HEK293T (cell line): ENCODE data around the gene DNAJC27.
"Not testable (repeated sequence)": the region's sequence is repeated elsewhere in the genome, so short reads cannot be mapped to it uniquely, and the experiment has no call there.

Experiments
- CTCF ChIA-PET: fragments of 350-600 bp; formaldehyde crosslinking; extraction: SDS; loops from one replicate; lab custom pipeline; 2021; ENCODE audit warnings: antibody characterized with exemption, inconsistent platforms; lab: Yijun Ruan, JAX
- POLR2A ChIA-PET: fragments of 350-600 bp; formaldehyde crosslinking; extraction: SDS; loops from one replicate; lab custom pipeline; 2020; ENCODE audit warnings: antibody characterized with exemption, inconsistent platforms; lab: Yijun Ruan, JAX
- DNase-seq: peaks from one replicate; pipeline ENCODE4 v3.0.0; 2012; ENCODE audit warnings: mixed read lengths; ENCODE audit errors: extremely low spot score
- ARNT ChIP-seq: fragments of 450-650 bp; IDR thresholded peaks from 2 replicates; pipeline ENCODE4 v1.6.1; 2017; ENCODE audit warnings: mild to moderate bottlenecking
- BHLHE40 ChIP-seq: fragments of 450-650 bp; IDR thresholded peaks from 2 replicates; pipeline ENCODE4 v1.6.1; 2016; ENCODE audit warnings: mild to moderate bottlenecking, moderate library complexity, borderline replicate concordance
- CTBP1 ChIP-seq: fragments of 450-650 bp; IDR thresholded peaks from 2 replicates; pipeline ENCODE4 v1.6.1; 2016; ENCODE audit warnings: borderline replicate concordance
- ELF4 ChIP-seq: fragments of 450-650 bp; IDR thresholded peaks from 2 replicates; pipeline ENCODE4 v1.6.1; 2017; ENCODE audit warnings: antibody characterized with exemption
- FOXA1 ChIP-seq: fragments of 450-650 bp; IDR thresholded peaks from 2 replicates; pipeline ENCODE4 v1.6.1; 2016; ENCODE audit warnings: mild to moderate bottlenecking
- FOXK2 ChIP-seq: fragments of 450-650 bp; IDR thresholded peaks from 2 replicates; pipeline ENCODE4 v1.6.1; 2016; ENCODE audit warnings: mild to moderate bottlenecking
- FOXM1 ChIP-seq: fragments of 450-650 bp; IDR thresholded peaks from 2 replicates; pipeline ENCODE4 v1.6.1; 2017; ENCODE audit warnings: mild to moderate bottlenecking, borderline replicate concordance
- HDGF ChIP-seq: fragments of 450-650 bp; IDR thresholded peaks from 2 replicates; pipeline ENCODE4 v1.6.1; 2017; ENCODE audit warnings: antibody characterized with exemption, borderline replicate concordance
- L3MBTL2 ChIP-seq: fragments of 450-650 bp; conservative IDR thresholded peaks from 2 replicates; pipeline ENCODE4 v1.6.1; 2016; ENCODE audit warnings: mild to moderate bottlenecking
- LEF1 ChIP-seq: fragments of 450-650 bp; IDR thresholded peaks from 2 replicates; pipeline ENCODE4 v1.6.1; 2017; ENCODE audit warnings: mild to moderate bottlenecking, borderline replicate concordance
- NFRKB ChIP-seq: fragments of 450-650 bp; IDR thresholded peaks from 2 replicates; pipeline ENCODE4 v1.6.1; 2016; ENCODE audit warnings: mild to moderate bottlenecking, moderate library complexity
- SP1 ChIP-seq: fragments of 450-650 bp; IDR thresholded peaks from 2 replicates; pipeline ENCODE4 v1.6.1; 2017
- SUZ12 ChIP-seq: fragments of 450-650 bp; IDR thresholded peaks from 2 replicates; pipeline ENCODE4 v1.6.1; 2016; ENCODE audit warnings: mild to moderate bottlenecking
- TARDBP ChIP-seq: fragments of 450-650 bp; IDR thresholded peaks from 2 replicates; pipeline ENCODE4 v1.6.1; 2016
- ZNF384 ChIP-seq: fragments of 450-650 bp; IDR thresholded peaks from 2 replicates; pipeline ENCODE4 v1.6.1; 2016
- TF ChIP-seq, protein P1 (sequence below): fragments of 450-650 bp; IDR thresholded peaks from 2 replicates; pipeline ENCODE4 v1.6.1; 2016

The DNAJC27 gene

DNA sequence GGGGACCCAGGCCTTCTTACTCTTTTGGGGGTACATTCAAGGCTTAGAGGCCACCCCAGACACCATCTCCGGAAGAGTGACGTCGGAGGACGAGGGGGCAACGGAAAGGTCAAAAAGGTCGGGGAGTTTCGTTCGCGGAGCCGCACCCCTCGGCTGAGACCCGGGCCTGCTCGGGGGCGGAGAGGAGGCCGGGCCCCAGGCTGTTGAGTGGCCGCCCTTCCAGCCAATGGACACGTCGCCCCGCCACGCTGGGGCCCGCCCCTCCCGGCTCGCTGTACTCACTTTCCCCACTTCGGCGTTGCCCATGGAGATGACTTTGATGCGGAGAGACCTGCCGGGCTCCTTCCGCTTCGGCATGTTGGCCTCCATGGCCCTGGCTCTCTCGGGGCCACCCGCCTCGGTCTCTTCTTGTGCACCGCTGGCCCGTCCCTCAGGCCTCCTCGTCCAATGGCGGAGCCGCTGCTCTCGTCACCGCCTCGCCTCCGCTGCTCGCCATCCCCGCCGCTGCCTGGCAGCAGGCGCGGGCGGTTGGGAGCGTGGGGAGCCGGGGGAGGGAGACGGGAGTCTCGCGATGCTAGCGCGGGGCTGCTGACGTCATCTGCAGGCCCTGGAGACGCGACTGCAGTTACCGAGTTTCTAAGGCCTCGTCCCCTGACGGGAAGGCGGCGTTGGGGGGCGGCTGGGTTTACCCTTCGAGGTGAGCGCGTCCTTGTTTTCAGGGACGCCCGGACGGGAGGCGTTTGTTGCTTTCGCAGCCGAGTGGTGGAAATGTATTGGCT lies at the start of gene DNAJC27:
TSS of gene DNAJC27 (minus strand) at position 420 of the 779 bp plus-strand sequence. CDS start at position 369, 51 bp downstream.
- peak; percentile 97 for DNase-seq
- CTCF ChIA-PET = interaction anchor here (1.9 kb wide), 1 partner anchor 224 kb away, joined by 4 read pairs; no protein-coding TSS in a partner anchor
- TF ChIP-seq NFRKB (no peak), TARDBP (no peak), ZNF384 (peak; percentile 56; the same call in 1 of the 2 replicates), ELF4 (peak; percentile 46; the same call in 1 of the 2 replicates), L3MBTL2 (peak; percentile 60), SP1 (no peak)
- TF ChIP-seq, protein P1, sequence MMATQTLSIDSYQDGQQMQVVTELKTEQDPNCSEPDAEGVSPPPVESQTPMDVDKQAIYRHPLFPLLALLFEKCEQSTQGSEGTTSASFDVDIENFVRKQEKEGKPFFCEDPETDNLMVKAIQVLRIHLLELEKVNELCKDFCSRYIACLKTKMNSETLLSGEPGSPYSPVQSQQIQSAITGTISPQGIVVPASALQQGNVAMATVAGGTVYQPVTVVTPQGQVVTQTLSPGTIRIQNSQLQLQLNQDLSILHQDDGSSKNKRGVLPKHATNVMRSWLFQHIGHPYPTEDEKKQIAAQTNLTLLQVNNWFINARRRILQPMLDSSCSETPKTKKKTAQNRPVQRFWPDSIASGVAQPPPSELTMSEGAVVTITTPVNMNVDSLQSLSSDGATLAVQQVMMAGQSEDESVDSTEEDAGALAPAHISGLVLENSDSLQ = peak; percentile 99
- POLR2A ChIA-PET = interaction anchor here (1.0 kb wide), 2 partner anchors 42 to 158 kb away, joined by 3 to 5 read pairs; no protein-coding TSS in a partner anchor

DNA sequence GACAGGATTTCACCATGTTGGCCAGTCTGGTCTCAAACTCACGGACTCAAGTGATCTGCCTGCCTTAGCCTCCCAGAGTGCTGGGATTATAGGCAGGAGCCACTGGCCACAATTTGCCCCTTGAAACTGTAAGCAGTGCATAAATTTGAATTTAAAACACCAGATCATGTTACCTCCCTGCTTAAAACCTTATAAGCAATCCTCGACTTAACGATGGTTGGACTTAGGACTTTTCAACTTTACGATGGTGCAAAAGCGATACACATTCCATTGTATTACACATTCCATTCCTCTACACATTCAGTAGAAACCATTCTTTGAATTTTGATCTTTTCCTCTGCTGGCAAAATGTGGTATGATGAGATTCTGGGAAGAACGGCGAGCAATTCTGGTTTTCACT lies 46.9 kb upstream of the DNAJC27 start:
- DNase-seq = no peak
- TF ChIP-seq LEF1 (no peak), ARNT (no peak), SUZ12 (no peak), FOXK2 (no peak), ELF4 (no peak), CTBP1 (no peak)
- CTCF ChIA-PET = no interaction called here
- POLR2A ChIA-PET = no interaction called here

DNA sequence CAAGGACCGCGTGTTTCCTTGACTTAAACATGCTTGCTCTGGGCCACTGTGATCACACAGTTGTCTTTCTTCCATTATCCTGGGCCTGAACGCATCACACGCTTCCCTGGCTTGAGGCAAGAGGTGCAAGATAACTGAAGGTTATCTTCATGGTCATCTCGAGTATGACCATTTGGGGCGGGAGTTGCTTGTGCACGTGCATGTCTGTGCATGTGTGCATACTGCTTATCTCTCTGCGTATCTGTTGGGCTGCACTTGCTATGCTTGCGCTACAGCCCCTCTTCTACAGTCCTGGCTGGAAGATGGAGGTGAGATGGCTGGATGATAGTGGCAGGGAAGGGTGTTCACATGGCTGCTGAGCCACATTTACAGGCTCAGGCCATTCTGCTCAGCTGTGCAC lies 42.9 kb upstream of the DNAJC27 start:
- ChIA-PET CTCF (no interaction called here), POLR2A (no interaction called here)
- DNase-seq = no peak
- TF ChIP-seq ARNT = no peak
- no peak for TF ChIP-seq HDGF
- no peak for TF ChIP-seq SUZ12
- TF ChIP-seq CTBP1 = no peak
- no peak for TF ChIP-seq ZNF384
- no peak for TF ChIP-seq FOXK2
- no peak for TF ChIP-seq NFRKB
- TF ChIP-seq TARDBP = no peak
- no peak for TF ChIP-seq FOXM1
- TF ChIP-seq SP1 = no peak
- TF ChIP-seq, protein P1 = no peak
- TF ChIP-seq FOXA1 = no peak
- TF ChIP-seq L3MBTL2 = no peak
- TF ChIP-seq LEF1 = no peak
- TF ChIP-seq ELF4 = no peak
- TF ChIP-seq BHLHE40 = no peak

DNA sequence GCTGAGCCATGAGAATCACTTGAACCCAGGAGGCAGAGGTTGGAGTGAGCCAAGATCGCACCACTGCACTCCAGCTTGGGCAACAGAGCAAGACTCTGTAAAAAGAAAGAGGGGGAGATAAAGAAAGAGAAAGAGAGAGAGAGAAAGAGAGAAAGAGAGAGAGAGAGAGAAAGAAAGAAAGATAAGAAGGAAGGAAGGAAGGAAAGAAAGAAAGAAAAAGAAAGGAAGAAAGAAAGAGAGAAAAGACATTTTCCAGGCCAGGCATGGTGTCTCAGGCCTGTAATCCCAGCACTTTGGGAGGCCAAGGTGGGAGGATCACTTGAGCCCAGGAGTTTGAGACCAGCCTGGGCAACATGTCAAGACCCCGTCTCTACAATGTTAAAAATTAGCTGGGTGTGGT lies 39.6 kb upstream of the DNAJC27 start:
- CTCF ChIA-PET = interaction anchor here (0.6 to 1.4 kb wide), 2 partner anchors 36 to 45 kb away, joined by 4 to 6 read pairs; no protein-coding TSS in a partner anchor
- DNase-seq, POLR2A ChIA-PET: not testable (repeated sequence)

DNA sequence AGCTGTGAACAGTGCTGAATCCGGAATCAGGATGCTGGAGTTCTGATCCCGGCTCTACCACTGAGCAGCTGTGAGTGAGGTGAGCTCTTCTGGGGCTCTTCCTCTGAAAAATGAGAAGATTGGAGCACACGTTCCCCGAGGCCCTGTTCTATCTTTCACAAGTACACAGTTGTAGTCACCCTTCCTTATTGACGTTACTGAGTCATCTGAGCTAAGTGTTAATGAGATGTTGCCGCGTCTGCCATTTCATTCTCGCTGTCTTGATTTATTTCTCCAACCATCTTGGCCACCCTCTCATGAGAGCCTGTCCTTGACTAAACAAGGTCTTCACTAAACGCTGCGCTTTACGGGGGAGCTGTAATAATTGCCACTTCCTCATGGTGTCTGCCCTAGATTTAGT lies 38.2 kb upstream of the DNAJC27 start:
- DNase-seq = no peak
- ChIA-PET CTCF (interaction anchor here (1.0 to 1.4 kb wide), 3 partner anchors 34 to 159 kb away, joined by 3 to 6 read pairs (median 3); no protein-coding TSS in a partner anchor), POLR2A (interaction anchor here (1.5 kb wide), 1 partner anchor 37 kb away, joined by 6 read pairs; no protein-coding TSS in a partner anchor)
- no peak for TF ChIP-seq FOXA1
- no peak for TF ChIP-seq NFRKB
- TF ChIP-seq, protein P1 = peak; percentile 77

DNA sequence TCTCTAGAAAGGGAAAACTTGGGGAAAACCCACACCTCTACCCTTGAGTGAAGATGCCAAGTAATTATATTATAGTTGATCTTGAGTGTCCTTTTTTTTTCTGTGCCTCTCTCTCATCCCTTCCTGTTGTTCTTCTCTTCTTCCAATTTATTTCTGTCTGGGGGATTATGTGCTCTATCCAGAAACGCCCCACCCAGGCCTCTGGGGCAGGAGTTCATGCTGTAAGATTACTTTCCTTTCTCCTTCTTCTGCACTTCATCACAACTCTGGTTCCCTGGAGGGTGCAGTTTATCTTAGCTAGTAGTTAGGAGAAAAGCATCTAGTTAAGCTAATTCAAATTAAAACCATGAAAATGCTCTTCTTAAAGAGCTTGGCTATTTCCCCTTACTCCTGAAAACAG lies 30.3 kb upstream of the DNAJC27 start:
- DNase-seq = no peak
- POLR2A ChIA-PET = no interaction called here
- TF ChIP-seq ELF4 = no peak
- no peak for TF ChIP-seq L3MBTL2
- TF ChIP-seq, protein P1 = no peak
- no peak for TF ChIP-seq FOXA1
- TF ChIP-seq BHLHE40 = no peak
- no peak for TF ChIP-seq SUZ12
- TF ChIP-seq ZNF384 = no peak
- no peak for TF ChIP-seq CTBP1
- no peak for TF ChIP-seq TARDBP
- no peak for TF ChIP-seq LEF1
- CTCF ChIA-PET = no interaction called here

DNA sequence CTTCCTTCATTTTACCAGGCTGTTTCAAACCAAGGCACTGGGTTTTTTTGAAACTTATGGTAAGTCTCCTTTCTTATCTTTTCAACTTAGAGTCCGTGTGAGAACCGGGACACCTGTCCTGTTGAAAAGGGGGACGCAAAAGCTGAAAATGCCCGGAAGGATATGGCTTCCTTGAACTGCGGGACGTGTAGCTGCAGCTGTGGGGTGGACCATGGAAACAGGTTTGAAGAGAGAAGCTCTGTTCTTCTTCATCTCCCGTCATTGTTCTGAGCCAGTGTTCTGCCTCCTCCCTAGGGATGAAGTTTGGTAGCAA lies 29.5 kb upstream of the DNAJC27 start:
- CTCF ChIA-PET = interaction anchor here (1.0 kb wide), 1 partner anchor 127 kb away, joined by 3 read pairs; no protein-coding TSS in a partner anchor
- no peak for DNase-seq
- TF ChIP-seq CTBP1 (no peak), HDGF (no peak), FOXK2 (no peak), ELF4 (no peak), SUZ12 (no peak), LEF1 (no peak), SP1 (no peak), FOXA1 (no peak), ARNT (no peak), NFRKB (no peak)
- TF ChIP-seq, protein P1 = no peak
- POLR2A ChIA-PET = no interaction called here
